Heart left ventricle (tissue), 13 donors: Measurements from ENCODE around the gene SNRPA1.

Experiments used
- CTCF ChIP-seq, 12 donors: fragments of 200-600 bp; sonication (generic) in 4 of 12; IDR thresholded peaks; one replicate each; pipeline versions ENCODE4 v1.5.0 to v1.8.0; 2018 to 2022; ENCODE audit warnings: antibody characterized with exemption in 12 of 12, mild to moderate bottlenecking in 5 of 12
- POLR2A ChIP-seq, 2 donors: fragments of 450-650 bp; IDR thresholded peaks; one replicate each; pipeline ENCODE4 v1.6.1; 2017; ENCODE audit warnings: antibody characterized with exemption in 2 of 2, mild to moderate bottlenecking in 2 of 2, moderate library complexity in 2 of 2
- donor health status: ischemic (EF 13 %, LVEDD 7.1; RV severe dilation, severe dysfunction).
- donor health status: DM: no; HTN: yes; CAD: no.
- donor health status: DM: no; HTN: no; CAD: no.
- donor health status: ischemic (EF 25% LVEDD 6.9; RV normal size, moderate dysfunction).
- donor health status: ischemic (EF 25% LVEDD 5.7; RV mildly dilated, moderate dysfunction).
- donor health status: ischemic (EF 35%, LVEDD 5.7; RV mildly dilated, moderate dysfunction).
- donor health status: nonischemic (EF 11% LVEDD 7.7; RV severe dilation, severe dysfunction).
- donor health status: DM: yes; HTN: yes; CAD: no.
- donor health status: PGD.
- donor health status: ischemic (EF 29% LVEDD 5.4; RV normal size, mild dysfunction).
- donor health status: nonischemic (EF 23%, LVEDD 6.1; RV moderate dilation, normal function).

- TF ChIP-seq CTCF (IDR thresholded peaks at IDR 0.05) (no peak), POLR2A (IDR thresholded peaks at IDR 0.05) (no peak)
Measured at GRCh38 chr15:101329309-101329863, 34.3 kb upstream of the SNRPA1 start.
